Measurements from ENCODE around the gene TMEM248.

Gene TMEM248

DNA sequence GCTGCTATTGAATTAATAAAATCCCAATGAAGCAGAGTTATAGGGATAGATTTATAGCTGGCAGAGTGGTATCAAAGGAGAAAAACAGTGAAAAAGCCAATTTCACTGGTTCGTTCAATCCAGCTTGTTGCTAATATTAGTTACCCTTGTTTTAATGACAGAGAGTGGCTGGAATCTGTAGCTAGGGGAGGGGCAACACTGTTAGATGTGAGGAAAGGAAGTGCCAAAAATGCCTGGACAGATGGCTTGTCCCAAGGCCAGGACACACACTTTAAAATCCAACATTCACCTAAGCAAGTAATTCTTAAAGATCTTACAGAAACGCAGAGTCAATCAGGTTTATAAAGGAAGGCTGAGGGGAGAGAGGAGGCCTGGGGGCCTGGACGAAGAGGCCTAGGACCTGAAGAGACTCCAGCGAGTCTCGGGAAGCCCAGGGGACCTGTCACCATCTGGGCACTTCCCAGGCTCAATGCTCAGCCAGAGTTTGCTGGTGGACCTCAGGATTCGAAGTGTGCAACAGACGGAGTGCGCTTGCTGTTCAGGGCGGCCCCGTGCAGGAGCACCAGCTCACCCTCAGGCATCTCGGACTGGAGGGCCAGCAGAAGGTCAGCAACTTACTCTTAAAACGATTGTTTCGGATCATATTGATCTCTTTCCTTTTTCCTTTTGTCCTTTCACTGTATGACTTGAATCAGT, 36.7 kb downstream of the TMEM248 start:
- no peaks in the 10 kb centered on the region for H3K9me3 ChIP-seq
- TF ChIP-seq, protein P1, sequence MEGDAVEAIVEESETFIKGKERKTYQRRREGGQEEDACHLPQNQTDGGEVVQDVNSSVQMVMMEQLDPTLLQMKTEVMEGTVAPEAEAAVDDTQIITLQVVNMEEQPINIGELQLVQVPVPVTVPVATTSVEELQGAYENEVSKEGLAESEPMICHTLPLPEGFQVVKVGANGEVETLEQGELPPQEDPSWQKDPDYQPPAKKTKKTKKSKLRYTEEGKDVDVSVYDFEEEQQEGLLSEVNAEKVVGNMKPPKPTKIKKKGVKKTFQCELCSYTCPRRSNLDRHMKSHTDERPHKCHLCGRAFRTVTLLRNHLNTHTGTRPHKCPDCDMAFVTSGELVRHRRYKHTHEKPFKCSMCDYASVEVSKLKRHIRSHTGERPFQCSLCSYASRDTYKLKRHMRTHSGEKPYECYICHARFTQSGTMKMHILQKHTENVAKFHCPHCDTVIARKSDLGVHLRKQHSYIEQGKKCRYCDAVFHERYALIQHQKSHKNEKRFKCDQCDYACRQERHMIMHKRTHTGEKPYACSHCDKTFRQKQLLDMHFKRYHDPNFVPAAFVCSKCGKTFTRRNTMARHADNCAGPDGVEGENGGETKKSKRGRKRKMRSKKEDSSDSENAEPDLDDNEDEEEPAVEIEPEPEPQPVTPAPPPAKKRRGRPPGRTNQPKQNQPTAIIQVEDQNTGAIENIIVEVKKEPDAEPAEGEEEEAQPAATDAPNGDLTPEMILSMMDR (IDR thresholded peaks at IDR 0.05): no peak
- no peaks in the 10 kb centered on the region for H3K4me1 ChIP-seq (ENCODE audit: control insufficient read depth in 1 of 2, insufficient read depth in 1 of 2, low read depth in 1 of 2, low read length in 1 of 2)
- no peak overlapping the region for H3K27ac ChIP-seq
- no peaks in the 10 kb centered on the region for H3K27me3 ChIP-seq
- peaks cover 77% of the 10 kb centered on the region for H3K36me3 ChIP-seq
- H3K4me3 ChIP-seq (ENCODE audit: low read depth in 1 of 2, low read length in 1 of 2): no peak overlapping the region

GRCh38 chr7:66958538-66959350, 37.7 kb downstream of the TMEM248 start:
- Histone ChIP-seq H3K27ac (no peak overlapping the region), H3K27me3 (no peaks in the 10 kb centered on the region), H3K9me3 (no peaks in the 10 kb centered on the region), H3K4me1 (ENCODE audit: control insufficient read depth in 1 of 2, insufficient read depth in 1 of 2, low read depth in 1 of 2, low read length in 1 of 2) (no peaks in the 10 kb centered on the region), H3K36me3 (peaks cover 67% of the 10 kb centered on the region), H3K4me3 (ENCODE audit: low read depth in 1 of 2, low read length in 1 of 2) (no peak overlapping the region)
- TF ChIP-seq, protein P1 (IDR thresholded peaks at IDR 0.05): no peak

GRCh38 chr7:66960192-66960591, 39.2 kb downstream of the TMEM248 start:
- Histone ChIP-seq H3K36me3 (peaks cover 54% of the 10 kb centered on the region), H3K9me3 (no peaks in the 10 kb centered on the region)
- TF ChIP-seq, protein P1 (IDR thresholded peaks at IDR 0.05): no peak

GRCh38 chr7:66961096-66961495, 40.1 kb downstream of the TMEM248 start:
- Histone ChIP-seq H3K36me3 (peaks cover 45% of the 10 kb centered on the region), H3K9me3 (no peaks in the 10 kb centered on the region), H3K4me3 (ENCODE audit: low read depth in 1 of 2, low read length in 1 of 2) (no peak overlapping the region), H3K27me3 (no peaks in the 10 kb centered on the region), H3K27ac (no peak overlapping the region), H3K4me1 (ENCODE audit: control insufficient read depth in 1 of 2, insufficient read depth in 1 of 2, low read depth in 1 of 2, low read length in 1 of 2) (no peaks in the 10 kb centered on the region)
- TF ChIP-seq, protein P1 (IDR thresholded peaks at IDR 0.05): no peak

More at GRCh38 chr7:66960192-66960591, 39.2 kb downstream of the TMEM248 start:
- no peaks in the 10 kb centered on the region for H3K27me3 ChIP-seq
- no peak overlapping the region for H3K27ac ChIP-seq
- no peak overlapping the region for H3K4me3 ChIP-seq (ENCODE audit: low read depth in 1 of 2, low read length in 1 of 2)
- no peaks in the 10 kb centered on the region for H3K4me1 ChIP-seq (ENCODE audit: control insufficient read depth in 1 of 2, insufficient read depth in 1 of 2, low read depth in 1 of 2, low read length in 1 of 2)

- H3K36me3 ChIP-seq: peaks cover 13% of the 10 kb centered on the region
- no peak overlapping the region for H3K4me3 ChIP-seq (ENCODE audit: low read depth in 1 of 2, low read length in 1 of 2)
- no peaks in the 10 kb centered on the region for H3K27me3 ChIP-seq
- H3K9me3 ChIP-seq: no peaks in the 10 kb centered on the region
- TF ChIP-seq, protein P1 (IDR thresholded peaks at IDR 0.05): no peak
- H3K27ac ChIP-seq: no peak overlapping the region
- H3K4me1 ChIP-seq (ENCODE audit: control insufficient read depth in 1 of 2, insufficient read depth in 1 of 2, low read depth in 1 of 2, low read length in 1 of 2): no peaks in the 10 kb centered on the region
Measured at GRCh38 chr7:66964411-66964810, 43.4 kb downstream of the TMEM248 start.

All from neutrophil (primary cell).